IPS-18a (cell line): Measurements from ENCODE around the gene TMEM117.

Experiments
- H3K27ac ChIP-seq: one replicate; pipeline ENCODE4 v1.5.1; 2013; ENCODE audit warnings: low read length
- H3K27me3 ChIP-seq: one replicate; pipeline ENCODE4 v1.6.1; 2013; ENCODE audit warnings: mild to moderate bottlenecking, low read length; ENCODE audit not compliant: control insufficient read depth, insufficient read depth
- H3K36me3 ChIP-seq: one replicate; pipeline ENCODE4 v1.6.1; 2013; ENCODE audit warnings: low read depth, low read length; ENCODE audit not compliant: control insufficient read depth
- H3K4me1 ChIP-seq: one replicate; pipeline ENCODE4 v1.6.1; 2013; ENCODE audit warnings: low read depth, low read length; ENCODE audit not compliant: control insufficient read depth
- H3K4me3 ChIP-seq: one replicate; pipeline ENCODE4 v1.5.1; 2013; ENCODE audit warnings: low read length
- H3K9ac ChIP-seq: one replicate; pipeline ENCODE4 v1.6.1; 2013; ENCODE audit warnings: mild to moderate bottlenecking, low read length, moderate library complexity
- H3K9me3 ChIP-seq: one replicate; pipeline ENCODE4 v1.6.1; 2013; ENCODE audit warnings: low read depth, low read length; ENCODE audit not compliant: control insufficient read depth

The TMEM117 gene

DNA sequence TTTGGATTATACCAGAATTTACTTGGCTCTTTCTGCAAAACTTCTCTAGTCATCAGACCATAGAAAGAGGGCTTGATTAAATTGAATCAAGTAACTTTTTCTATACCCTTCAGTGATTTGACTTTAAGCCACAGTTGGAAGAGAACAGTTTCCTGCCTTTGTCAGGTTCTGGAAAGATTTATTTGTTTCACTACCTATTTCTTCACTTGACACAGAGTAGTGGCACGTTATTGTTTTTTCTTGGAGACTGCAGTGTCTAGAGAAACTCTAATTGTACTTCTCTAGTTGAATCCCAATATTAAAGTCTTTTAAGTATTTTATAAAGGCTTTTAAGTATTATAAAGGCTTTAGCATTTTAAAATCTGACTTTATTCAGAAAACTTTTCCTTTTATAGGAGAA lies 138.1 kb downstream of the TMEM117 start:
- H3K27me3 ChIP-seq: no peaks in the 10 kb centered on the region
- peaks cover 23% of the 10 kb centered on the region for H3K4me1 ChIP-seq
- H3K9ac ChIP-seq: no peak overlapping the region
- no peaks in the 10 kb centered on the region for H3K36me3 ChIP-seq
- no peaks in the 10 kb centered on the region for H3K9me3 ChIP-seq
- no peak overlapping the region for H3K27ac ChIP-seq
- H3K4me3 ChIP-seq: no peak overlapping the region

DNA sequence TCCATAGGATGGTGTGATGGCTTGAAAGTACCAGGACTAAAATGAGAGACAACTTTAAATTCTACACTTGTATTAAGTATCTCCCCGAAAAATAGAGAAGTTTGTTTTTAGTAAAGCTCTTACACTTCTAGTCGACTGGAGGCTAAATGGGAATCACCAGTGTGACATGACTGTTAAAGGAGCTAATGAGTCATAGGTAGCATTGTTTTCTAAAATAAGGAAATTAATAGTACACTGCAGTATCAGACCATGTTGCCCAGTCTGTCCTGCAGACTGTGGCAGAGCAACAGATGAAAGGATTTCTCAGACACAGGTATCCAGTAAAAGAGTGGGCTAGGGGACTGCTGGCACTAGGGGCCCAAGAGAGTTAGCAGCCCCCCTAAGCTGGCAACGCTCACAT lies 140.1 kb downstream of the TMEM117 start:
- no peak overlapping the region for H3K9ac ChIP-seq
- no peaks in the 10 kb centered on the region for H3K36me3 ChIP-seq
- H3K27me3 ChIP-seq: no peaks in the 10 kb centered on the region
- H3K9me3 ChIP-seq: no peaks in the 10 kb centered on the region
- H3K4me1 ChIP-seq: peaks cover 41% of the 10 kb centered on the region
- H3K27ac ChIP-seq: no peak overlapping the region
- no peak overlapping the region for H3K4me3 ChIP-seq

DNA sequence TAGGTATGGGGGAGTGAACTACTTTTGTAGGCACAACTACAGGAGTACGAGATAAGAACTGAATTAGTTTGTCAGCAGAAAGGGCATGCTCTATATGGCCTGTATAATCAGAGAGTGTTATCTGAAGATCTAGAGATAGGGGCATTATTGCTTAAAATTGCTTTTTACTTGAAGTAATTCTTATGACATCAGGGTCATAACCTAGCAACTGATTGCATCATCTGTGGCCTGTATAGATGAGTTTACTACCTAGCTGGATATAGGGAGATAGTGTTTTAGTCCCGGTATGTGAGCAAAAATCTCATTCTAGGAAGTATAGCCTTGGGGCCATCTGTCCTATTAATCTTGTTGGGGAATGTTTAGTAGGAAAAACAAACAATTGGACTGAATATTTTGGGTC lies 142.7 kb downstream of the TMEM117 start:
- H3K27me3 ChIP-seq: no peaks in the 10 kb centered on the region
- no peak overlapping the region for H3K9ac ChIP-seq
- H3K4me3 ChIP-seq: no peak overlapping the region
- H3K9me3 ChIP-seq: no peaks in the 10 kb centered on the region
- H3K36me3 ChIP-seq: no peaks in the 10 kb centered on the region
- H3K4me1 ChIP-seq: peaks cover 39% of the 10 kb centered on the region
- H3K27ac ChIP-seq: no peak overlapping the region

DNA sequence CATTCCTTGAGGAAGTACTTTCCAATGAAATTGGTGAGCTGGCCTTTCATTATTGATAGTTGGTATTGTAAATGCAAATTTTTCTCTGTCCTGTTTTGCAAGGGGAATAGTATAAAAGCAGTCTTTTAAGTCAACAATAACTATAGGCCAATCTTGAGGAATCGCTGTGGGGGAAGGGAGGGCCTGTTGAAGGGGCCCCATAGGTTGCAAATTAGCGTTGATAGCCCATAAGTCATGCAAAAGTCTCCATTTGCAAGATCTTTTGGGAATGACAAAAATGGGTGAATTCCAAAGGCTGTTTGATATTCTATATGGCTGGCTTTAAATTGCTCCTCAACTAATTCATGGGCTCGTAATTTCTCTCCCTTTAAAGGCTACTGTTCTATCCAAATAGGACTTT lies 143.6 kb downstream of the TMEM117 start:
- Histone ChIP-seq H3K4me1 (peaks cover 39% of the 10 kb centered on the region), H3K36me3 (no peaks in the 10 kb centered on the region), H3K27me3 (no peaks in the 10 kb centered on the region), H3K9ac (no peak overlapping the region), H3K27ac (no peak overlapping the region), H3K4me3 (no peak overlapping the region), H3K9me3 (no peaks in the 10 kb centered on the region)

DNA sequence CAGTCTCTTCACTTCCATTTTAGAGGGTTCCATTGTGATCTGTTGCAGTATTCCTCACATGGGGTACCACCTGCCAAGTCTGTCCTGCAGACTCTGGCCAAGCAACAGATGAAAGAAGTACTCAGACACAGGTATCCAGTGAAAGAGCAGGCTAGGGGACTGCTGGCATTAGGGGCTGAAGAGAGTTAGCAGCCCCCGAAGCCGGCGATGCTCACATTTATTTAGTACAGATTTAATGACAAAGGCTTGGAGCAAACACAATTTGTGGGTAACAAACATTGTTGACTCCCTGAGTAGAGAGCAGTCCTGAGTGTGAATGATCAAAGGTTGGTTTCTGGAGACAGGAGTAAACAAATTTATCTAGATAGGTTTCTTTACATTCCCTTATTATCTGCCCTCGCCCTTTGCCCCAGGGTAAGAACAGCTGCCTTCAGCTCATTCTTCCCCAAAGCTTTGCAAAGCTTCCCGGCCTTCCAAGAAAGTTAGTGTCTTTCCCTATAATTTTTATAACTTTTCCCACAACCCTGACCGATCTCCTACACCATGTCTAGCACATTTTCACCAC lies 144.8 kb downstream of the TMEM117 start:
- Histone ChIP-seq H3K9me3 (no peaks in the 10 kb centered on the region), H3K4me1 (peaks cover 40% of the 10 kb centered on the region), H3K27ac (no peak overlapping the region), H3K9ac (no peak overlapping the region), H3K27me3 (no peaks in the 10 kb centered on the region), H3K4me3 (no peak overlapping the region), H3K36me3 (no peaks in the 10 kb centered on the region)

DNA sequence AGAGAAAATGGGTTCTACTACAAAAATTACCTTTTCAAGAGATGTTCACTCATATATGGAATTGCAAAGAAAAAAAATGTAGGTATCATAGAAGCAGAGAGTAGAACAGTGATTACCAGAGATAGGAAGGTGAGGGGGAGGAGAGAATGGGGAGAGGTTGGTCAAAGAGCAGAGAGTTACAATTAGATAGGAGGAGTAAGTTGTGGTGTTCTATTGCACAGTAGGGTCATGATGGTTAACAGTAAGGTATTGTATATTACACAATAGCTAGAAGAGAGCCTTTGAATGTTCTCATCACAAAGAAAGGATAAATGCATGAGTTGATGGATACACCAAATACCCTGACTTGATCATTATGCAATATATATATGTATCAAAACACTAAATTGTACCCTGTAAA lies 145.8 kb downstream of the TMEM117 start:
- no peaks in the 10 kb centered on the region for H3K9me3 ChIP-seq
- no peak overlapping the region for H3K9ac ChIP-seq
- H3K36me3 ChIP-seq: no peaks in the 10 kb centered on the region
- no peak overlapping the region for H3K4me3 ChIP-seq
- H3K27ac ChIP-seq: no peak overlapping the region
- H3K27me3 ChIP-seq: no peaks in the 10 kb centered on the region
- peaks cover 35% of the 10 kb centered on the region for H3K4me1 ChIP-seq

DNA sequence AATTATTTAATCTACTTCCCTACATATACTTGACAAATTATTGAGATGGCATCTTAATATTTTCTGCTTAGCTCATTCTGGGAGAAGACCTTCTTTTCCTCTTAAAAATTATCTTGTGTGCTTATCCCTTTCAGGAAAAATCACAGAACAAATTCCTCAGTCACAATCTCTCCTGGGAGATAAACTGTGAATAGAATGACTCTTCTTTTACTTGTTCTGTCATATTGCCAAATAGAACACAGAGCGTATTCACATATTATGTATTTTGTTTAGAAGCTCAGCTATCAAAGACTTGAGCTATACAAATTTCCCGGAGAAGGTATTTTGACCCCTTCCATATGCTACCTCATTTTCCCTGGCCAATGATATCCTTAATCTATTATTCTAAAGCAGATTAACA lies 146.7 kb downstream of the TMEM117 start:
- H3K36me3 ChIP-seq: no peaks in the 10 kb centered on the region
- no peak overlapping the region for H3K4me3 ChIP-seq
- H3K9me3 ChIP-seq: no peaks in the 10 kb centered on the region
- no peak overlapping the region for H3K9ac ChIP-seq
- peaks cover 31% of the 10 kb centered on the region for H3K4me1 ChIP-seq
- H3K27me3 ChIP-seq: no peaks in the 10 kb centered on the region
- no peak overlapping the region for H3K27ac ChIP-seq

DNA sequence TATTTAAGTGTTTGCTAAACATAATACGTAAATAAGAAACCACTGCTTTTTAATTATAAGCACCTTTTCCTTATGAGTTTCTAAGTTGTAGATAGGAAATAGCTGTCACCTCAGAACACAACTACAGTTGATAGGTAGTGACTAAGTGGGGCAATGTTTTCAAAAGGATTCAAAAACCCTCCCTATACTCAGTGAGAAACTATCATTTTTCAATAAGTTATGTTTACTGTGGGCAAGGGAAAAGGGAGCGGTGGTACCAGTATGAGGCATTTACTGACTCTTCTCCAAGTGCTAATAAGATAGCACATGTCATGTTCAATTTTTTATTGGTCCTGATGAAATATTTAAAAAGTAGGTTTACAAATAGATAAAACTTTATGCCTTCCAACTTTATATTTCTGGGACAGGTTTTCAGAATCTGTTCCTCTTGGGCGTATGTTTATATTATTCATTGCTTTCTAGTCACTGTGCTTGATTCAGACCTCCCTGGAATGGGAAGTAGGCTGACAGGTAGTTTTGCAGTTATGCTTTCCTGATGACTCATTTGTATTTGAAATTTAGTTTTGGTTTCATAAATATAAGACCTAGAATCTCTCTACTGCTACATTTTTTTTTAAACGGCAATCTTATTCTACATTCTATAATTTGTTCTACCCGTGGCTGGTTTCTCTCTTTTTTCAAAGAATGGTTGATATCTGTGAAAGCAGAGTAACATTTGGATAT lies 153.1 kb downstream of the TMEM117 start:
- H3K27me3 ChIP-seq: no peaks in the 10 kb centered on the region
- no peaks in the 10 kb centered on the region for H3K36me3 ChIP-seq
- no peak overlapping the region for H3K9ac ChIP-seq
- H3K4me3 ChIP-seq: no peak overlapping the region
- no peaks in the 10 kb centered on the region for H3K9me3 ChIP-seq
- H3K27ac ChIP-seq: no peak overlapping the region
- peaks cover 6% of the 10 kb centered on the region for H3K4me1 ChIP-seq

DNA sequence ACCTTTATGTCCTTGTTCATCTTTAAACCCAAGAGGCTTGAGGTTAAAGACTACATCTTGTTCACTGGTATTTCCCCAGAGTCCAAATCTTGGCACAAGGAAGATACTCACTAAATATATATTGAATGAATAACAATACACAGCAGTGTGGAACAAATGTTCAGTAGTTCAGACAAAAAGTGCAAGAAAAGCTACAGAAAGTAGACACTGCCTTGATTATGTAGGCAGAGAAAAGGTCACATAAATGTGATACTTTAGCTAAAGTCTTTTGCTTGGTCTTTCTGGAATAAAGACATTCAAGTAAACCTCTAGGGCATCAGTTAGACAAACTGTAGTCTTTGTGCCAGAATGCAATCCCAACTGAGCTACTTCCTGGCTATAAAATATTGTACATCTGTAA lies 157.0 kb downstream of the TMEM117 start:
- Histone ChIP-seq H3K27me3 (no peaks in the 10 kb centered on the region), H3K27ac (no peak overlapping the region), H3K4me1 (no peaks in the 10 kb centered on the region), H3K9ac (no peak overlapping the region), H3K36me3 (no peaks in the 10 kb centered on the region), H3K9me3 (no peaks in the 10 kb centered on the region), H3K4me3 (no peak overlapping the region)

DNA sequence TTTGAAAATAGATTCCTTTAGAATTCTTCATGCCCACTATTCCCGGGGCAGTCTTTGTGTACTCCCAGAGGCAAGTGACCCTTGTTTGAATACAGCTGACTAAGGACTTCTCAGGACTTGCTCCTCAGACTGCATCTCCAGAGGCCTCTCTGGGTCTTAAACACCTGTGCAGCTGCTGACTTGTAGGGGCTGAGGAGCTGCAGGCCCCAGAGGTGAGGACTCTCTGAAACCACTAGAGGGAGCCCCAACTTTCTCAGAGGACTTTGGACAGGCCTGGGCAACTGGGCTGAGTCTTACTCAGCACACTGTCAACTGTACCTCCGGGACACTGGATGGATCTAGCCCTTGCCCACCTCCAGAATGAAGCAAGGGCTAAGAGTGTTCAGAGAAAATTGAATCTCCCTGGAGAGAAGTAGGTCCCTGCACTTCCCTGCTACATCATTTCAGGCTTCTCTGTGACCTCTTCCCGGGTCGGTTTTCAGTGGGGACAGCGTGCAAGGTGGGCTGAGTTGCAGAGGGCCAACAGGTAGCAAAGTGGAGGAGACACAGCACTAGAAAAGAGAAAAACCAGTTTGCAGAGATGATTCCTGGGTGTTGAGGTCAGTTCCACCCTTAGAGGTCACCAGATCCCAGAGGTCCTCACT lies 164.6 kb downstream of the TMEM117 start:
- H3K27me3 ChIP-seq: no peaks in the 10 kb centered on the region
- no peaks in the 10 kb centered on the region for H3K9me3 ChIP-seq
- H3K4me3 ChIP-seq: no peak overlapping the region
- H3K27ac ChIP-seq: no peak overlapping the region
- no peaks in the 10 kb centered on the region for H3K36me3 ChIP-seq
- H3K4me1 ChIP-seq: no peaks in the 10 kb centered on the region
- no peak overlapping the region for H3K9ac ChIP-seq

DNA sequence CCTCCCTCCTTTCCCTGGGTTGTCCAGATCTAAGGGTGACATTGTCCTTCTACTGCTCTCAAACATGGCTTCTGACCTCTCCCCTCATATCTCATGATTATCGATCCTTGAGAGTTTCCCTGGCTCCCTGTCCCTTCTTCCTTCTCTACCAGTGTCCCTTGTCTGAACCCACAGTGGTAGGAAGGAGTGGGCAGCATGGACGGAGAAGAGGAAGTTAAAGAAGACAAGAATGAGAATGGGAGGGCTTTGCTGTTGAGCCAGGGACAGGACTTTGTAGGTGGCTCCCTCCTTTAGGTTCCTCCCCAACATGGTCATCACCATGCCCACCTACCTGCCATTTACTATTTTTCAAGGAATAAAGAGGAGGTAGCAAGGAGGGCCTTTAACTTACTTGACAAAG lies 166.7 kb downstream of the TMEM117 start:
- no peaks in the 10 kb centered on the region for H3K4me1 ChIP-seq

DNA sequence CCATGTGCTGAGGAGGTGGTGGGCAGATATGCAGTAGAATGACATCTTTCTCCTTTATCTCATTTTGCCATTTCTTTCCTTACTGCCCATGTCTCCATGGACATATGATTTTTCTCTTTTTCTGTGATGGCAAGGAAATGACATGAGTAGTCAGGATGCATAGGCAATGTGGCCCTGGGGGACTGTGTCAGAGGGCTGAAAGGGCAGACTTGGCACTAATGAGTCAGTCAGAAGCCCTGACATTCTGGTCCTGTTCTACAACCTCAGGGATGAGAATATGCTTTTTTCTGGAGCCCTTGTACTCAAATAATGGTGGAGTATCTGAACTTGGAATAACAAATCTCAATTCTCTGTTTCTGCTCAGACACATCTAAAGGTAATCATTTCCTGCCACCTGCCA lies 167.8 kb downstream of the TMEM117 start:
- Histone ChIP-seq H3K27ac (no peak overlapping the region), H3K4me1 (no peaks in the 10 kb centered on the region), H3K36me3 (no peaks in the 10 kb centered on the region), H3K4me3 (no peak overlapping the region), H3K9ac (no peak overlapping the region), H3K27me3 (no peaks in the 10 kb centered on the region), H3K9me3 (peaks cover 4% of the 10 kb centered on the region)

More for the DNA sequence above, 166.7 kb downstream of the TMEM117 start:
- Histone ChIP-seq H3K9me3 (no peaks in the 10 kb centered on the region), H3K4me3 (no peak overlapping the region), H3K27me3 (no peaks in the 10 kb centered on the region), H3K36me3 (no peaks in the 10 kb centered on the region), H3K9ac (no peak overlapping the region), H3K27ac (no peak overlapping the region)
